ENCODE results near the gene USP51. TPM values are rescaled to one million over a fixed set of nuclear protein-coding genes. Genes with fewer than 3 reads are reported as not detected.

The USP51 gene
- total RNA-seq, 3 donors from 2014 or later (not counting 1 experiment from before 2014, with no cell fraction given), result 0.50 to 0.86 (median 0.85) TPM

DNA sequence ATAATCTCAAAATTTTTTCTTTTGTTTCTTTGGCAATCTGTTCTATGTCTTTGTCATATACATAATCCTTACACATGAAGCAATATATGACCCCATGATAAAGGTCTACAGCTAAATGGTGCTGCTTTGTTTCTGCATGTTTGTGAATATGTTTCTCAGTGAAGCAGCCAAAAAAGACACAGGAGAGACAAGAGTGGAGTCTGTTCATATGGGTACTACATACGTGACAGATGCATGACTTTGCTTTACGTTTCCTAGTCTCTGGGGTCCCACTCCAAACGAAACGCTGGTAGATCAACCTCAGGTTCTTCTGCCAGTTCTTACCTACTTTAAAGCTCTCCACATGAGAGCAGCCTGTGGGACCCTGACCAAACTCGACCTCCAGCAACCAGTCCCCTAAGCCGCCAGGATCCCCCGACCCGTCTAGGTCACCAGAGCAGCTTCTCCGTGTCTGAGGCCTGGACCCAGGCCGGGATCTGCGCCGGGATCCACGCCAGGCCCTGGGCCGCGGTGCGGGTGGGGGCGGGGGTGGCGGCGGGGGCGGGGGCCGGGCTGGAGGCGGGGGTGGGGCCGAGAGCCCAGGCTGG lies 1.5 kb downstream of the USP51 start:
- Mint-ChIP-seq H3K36me3 (no peaks in the 10 kb centered on the region), H3K27ac (peak overlapping the region; percentile 74 to 91), H3K9me3 (no peaks in the 10 kb centered on the region), H3K4me3 (peak overlapping the region; percentile 81), H3K4me1 (peaks cover 0 to 12% of the 10 kb centered on the region in 2 donors), H3K27me3 (ENCODE audit: low read depth in 2 of 2) (peaks cover 0 to 4% of the 10 kb centered on the region in 2 donors)
- Histone ChIP-seq H3K36me3 (ENCODE audit: control insufficient read depth, insufficient read depth, low read length) (no peaks in the 10 kb centered on the region), H3K4me1 (ENCODE audit: control insufficient read depth, insufficient read depth, low read length) (peaks cover 11% of the 10 kb centered on the region), H3K27ac (ENCODE audit: low read length) (peak overlapping the region; percentile 58), H3K9me3 (ENCODE audit: control insufficient read depth, insufficient read depth, low read length) (no peaks in the 10 kb centered on the region), H3K27me3 (ENCODE audit: control insufficient read depth, insufficient read depth, low read length) (no peaks in the 10 kb centered on the region), H3K4me3 (ENCODE audit: low read length) (peak overlapping the region; percentile 27)
- intact Hi-C loops (cut with micrococcal nuclease), result no loop called here
- 3% methylated on average over 17 of the region's 23 CpGs for WGBS (ENCODE audit: insufficient coverage)
- DNase-seq (peak in 1 of 2 donors; percentile 15), ATAC-seq (peak in 1 of 3 donors; percentile 69)
- TF ChIP-seq, protein P1, sequence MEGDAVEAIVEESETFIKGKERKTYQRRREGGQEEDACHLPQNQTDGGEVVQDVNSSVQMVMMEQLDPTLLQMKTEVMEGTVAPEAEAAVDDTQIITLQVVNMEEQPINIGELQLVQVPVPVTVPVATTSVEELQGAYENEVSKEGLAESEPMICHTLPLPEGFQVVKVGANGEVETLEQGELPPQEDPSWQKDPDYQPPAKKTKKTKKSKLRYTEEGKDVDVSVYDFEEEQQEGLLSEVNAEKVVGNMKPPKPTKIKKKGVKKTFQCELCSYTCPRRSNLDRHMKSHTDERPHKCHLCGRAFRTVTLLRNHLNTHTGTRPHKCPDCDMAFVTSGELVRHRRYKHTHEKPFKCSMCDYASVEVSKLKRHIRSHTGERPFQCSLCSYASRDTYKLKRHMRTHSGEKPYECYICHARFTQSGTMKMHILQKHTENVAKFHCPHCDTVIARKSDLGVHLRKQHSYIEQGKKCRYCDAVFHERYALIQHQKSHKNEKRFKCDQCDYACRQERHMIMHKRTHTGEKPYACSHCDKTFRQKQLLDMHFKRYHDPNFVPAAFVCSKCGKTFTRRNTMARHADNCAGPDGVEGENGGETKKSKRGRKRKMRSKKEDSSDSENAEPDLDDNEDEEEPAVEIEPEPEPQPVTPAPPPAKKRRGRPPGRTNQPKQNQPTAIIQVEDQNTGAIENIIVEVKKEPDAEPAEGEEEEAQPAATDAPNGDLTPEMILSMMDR (IDR thresholded peaks at IDR 0.05), result no peak

DNA sequence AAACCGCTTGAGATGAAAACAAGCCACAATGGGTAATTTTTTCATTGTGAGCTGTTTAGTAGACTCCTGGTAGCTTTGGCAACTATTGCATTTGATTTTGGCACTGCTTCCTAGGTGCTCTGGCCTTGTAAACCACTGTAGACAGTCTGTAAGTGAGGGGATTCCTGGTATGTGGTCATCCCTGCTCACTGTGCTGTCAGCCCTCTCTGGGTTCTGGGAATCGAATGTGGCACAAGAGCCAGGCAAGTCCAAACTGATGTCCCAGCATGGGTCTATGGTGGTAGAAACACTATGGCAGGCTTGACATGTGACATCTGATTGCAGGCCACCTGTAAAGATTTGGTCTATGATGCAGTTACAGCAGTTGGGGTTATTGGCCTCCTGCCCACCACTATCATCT lies 2.5 kb downstream of the USP51 start:
- Mint-ChIP-seq H3K4me3 (no peak overlapping the region), H3K9me3 (no peaks in the 10 kb centered on the region), H3K27ac (no peak overlapping the region), H3K27me3 (ENCODE audit: low read depth in 2 of 2) (peaks cover 0 to 6% of the 10 kb centered on the region in 2 donors), H3K4me1 (peaks cover 0 to 12% of the 10 kb centered on the region in 2 donors), H3K36me3 (no peaks in the 10 kb centered on the region)
- Histone ChIP-seq H3K27me3 (ENCODE audit: control insufficient read depth, insufficient read depth, low read length) (no peaks in the 10 kb centered on the region), H3K27ac (ENCODE audit: low read length) (no peak overlapping the region), H3K36me3 (ENCODE audit: control insufficient read depth, insufficient read depth, low read length) (no peaks in the 10 kb centered on the region), H3K4me1 (ENCODE audit: control insufficient read depth, insufficient read depth, low read length) (peaks cover 11% of the 10 kb centered on the region), H3K4me3 (ENCODE audit: low read length) (no peak overlapping the region), H3K9me3 (ENCODE audit: control insufficient read depth, insufficient read depth, low read length) (no peaks in the 10 kb centered on the region)
- intact Hi-C loops (cut with micrococcal nuclease), result no loop called here
- no peak for DNase-seq
- 96% methylated on average over 2 of the region's 2 CpGs for WGBS (ENCODE audit: insufficient coverage)
- no peak for ATAC-seq
- TF ChIP-seq, protein P1 (IDR thresholded peaks at IDR 0.05), result no peak

DNA sequence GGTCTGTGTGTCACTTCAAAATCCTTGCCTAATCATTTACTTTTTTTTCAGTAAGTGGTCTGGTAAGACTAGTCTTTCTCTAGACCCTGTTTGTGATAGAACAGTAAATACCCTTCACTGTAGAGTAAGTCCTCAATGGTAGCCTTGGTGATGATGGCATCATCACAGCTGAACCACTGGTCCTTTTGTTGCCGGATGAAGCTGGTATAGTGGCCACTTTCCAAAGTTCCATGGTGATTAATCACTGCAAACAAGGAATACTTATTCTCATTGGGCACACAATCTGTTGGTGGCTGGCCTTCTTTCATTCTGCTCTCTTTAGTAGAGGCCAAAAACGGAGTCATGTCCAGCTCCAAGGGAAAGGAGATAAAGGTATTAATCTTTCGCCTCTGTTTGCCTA lies 2.9 kb downstream of the USP51 start:
- Histone ChIP-seq H3K4me1 (ENCODE audit: control insufficient read depth, insufficient read depth, low read length) (peaks cover 11% of the 10 kb centered on the region), H3K4me3 (ENCODE audit: low read length) (no peak overlapping the region), H3K36me3 (ENCODE audit: control insufficient read depth, insufficient read depth, low read length) (no peaks in the 10 kb centered on the region), H3K27me3 (ENCODE audit: control insufficient read depth, insufficient read depth, low read length) (no peaks in the 10 kb centered on the region), H3K27ac (ENCODE audit: low read length) (no peak overlapping the region), H3K9me3 (ENCODE audit: control insufficient read depth, insufficient read depth, low read length) (no peaks in the 10 kb centered on the region)
- Mint-ChIP-seq H3K36me3 (no peaks in the 10 kb centered on the region), H3K4me1 (peaks cover 0 to 12% of the 10 kb centered on the region in 2 donors), H3K9me3 (no peaks in the 10 kb centered on the region), H3K27ac (peak overlapping the region in 1 of 2 donors; percentile 27), H3K4me3 (peak overlapping the region; percentile 19), H3K27me3 (ENCODE audit: low read depth in 2 of 2) (peaks cover 0 to 10% of the 10 kb centered on the region in 2 donors)
- DNase-seq, result no peak
- WGBS (ENCODE audit: insufficient coverage), result 89% methylated on average over 3 of the region's 3 CpGs
- TF ChIP-seq, protein P1 (IDR thresholded peaks at IDR 0.05), result no peak
- intact Hi-C loops (cut with micrococcal nuclease), result no loop called here
- ATAC-seq, result no peak

DNA sequence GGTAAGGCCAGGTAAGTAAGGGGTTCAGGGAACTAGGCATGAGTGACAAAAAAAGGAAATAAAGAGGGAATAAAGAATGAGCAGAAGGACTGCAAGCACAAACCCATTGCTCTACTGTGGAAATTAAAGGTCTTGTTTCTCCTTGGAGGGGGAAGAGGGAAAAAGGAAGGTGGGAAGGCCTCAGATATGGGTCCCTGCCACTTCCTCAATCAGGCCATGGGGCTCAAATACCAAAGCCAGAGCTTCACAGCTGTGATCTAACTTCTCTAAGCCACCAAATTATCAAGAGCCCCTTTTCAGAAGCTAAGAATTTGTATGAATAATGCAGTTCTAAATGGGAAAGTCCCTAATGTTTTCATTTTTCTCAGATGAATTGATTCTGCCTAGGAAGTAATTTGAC lies 4.7 kb downstream of the USP51 start:
- H3K36me3 ChIP-seq (ENCODE audit: control insufficient read depth, insufficient read depth, low read length), result no peaks in the 10 kb centered on the region
- H3K36me3 Mint-ChIP-seq, result no peaks in the 10 kb centered on the region
- no peaks in the 10 kb centered on the region for H3K27me3 ChIP-seq (ENCODE audit: control insufficient read depth, insufficient read depth, low read length)
- intact Hi-C loops (cut with micrococcal nuclease), result no loop called here
- H3K4me1 ChIP-seq (ENCODE audit: control insufficient read depth, insufficient read depth, low read length), result peaks cover 9% of the 10 kb centered on the region
- peaks cover 0 to 12% of the 10 kb centered on the region in 2 donors for H3K4me1 Mint-ChIP-seq
- H3K27me3 Mint-ChIP-seq (ENCODE audit: low read depth in 2 of 2), result peaks cover 0 to 13% of the 10 kb centered on the region in 2 donors
- no peak for ATAC-seq
- TF ChIP-seq, protein P1 (IDR thresholded peaks at IDR 0.05), result no peak
- H3K9me3 ChIP-seq (ENCODE audit: control insufficient read depth, insufficient read depth, low read length), result no peaks in the 10 kb centered on the region
- H3K27ac ChIP-seq (ENCODE audit: low read length), result no peak overlapping the region
- H3K27ac Mint-ChIP-seq, result no peak overlapping the region
- no peak for DNase-seq
- no peaks in the 10 kb centered on the region for H3K9me3 Mint-ChIP-seq
- no peak overlapping the region for H3K4me3 Mint-ChIP-seq
- H3K4me3 ChIP-seq (ENCODE audit: low read length), result no peak overlapping the region

All from natural killer cell (primary cell).